KMS-11 (cell line): ENCODE measurements around the gene NKAIN2.

Experiments used
- H2AFZ ChIP-seq: fragments of 200-600 bp; sonication (generic); 2 replicates; pipeline ENCODE4 v1.6.1; 2016; ENCODE audit warnings: antibody characterized with exemption, mixed run types, low read depth
- H3K27ac ChIP-seq: fragments of 200-600 bp; sonication (generic); 2 replicates; pipeline ENCODE4 v1.6.1; 2016; ENCODE audit warnings: mild to moderate bottlenecking, mixed run types
- H3K27me3 ChIP-seq: fragments of 200-600 bp; sonication (generic); 2 replicates; pipeline ENCODE4 v1.6.1; 2017; ENCODE audit warnings: mild to moderate bottlenecking, low read depth, mixed run types, moderate library complexity; ENCODE audit not compliant: insufficient read depth
- H3K36me3 ChIP-seq: fragments of 200-600 bp; sonication (generic); 2 replicates; pipeline ENCODE4 v1.6.1; 2017; ENCODE audit warnings: mild to moderate bottlenecking, mixed run types; ENCODE audit not compliant: insufficient read depth
- H3K4me1 ChIP-seq: fragments of 200-600 bp; sonication (generic); 2 replicates; pipeline ENCODE4 v1.6.1; 2016; ENCODE audit warnings: mild to moderate bottlenecking, low read depth, mixed run types; ENCODE audit not compliant: poor library complexity, severe bottlenecking
- H3K4me2 ChIP-seq: fragments of 200-600 bp; sonication (generic); 2 replicates; pipeline ENCODE4 v1.7.0; 2016; ENCODE audit warnings: mild to moderate bottlenecking, mixed run types
- H3K4me3 ChIP-seq: fragments of 200-600 bp; sonication (generic); IDR thresholded peaks from 2 replicates; pipeline ENCODE4 v1.6.1; 2017; ENCODE audit warnings: low read depth, low read length, mixed read lengths; ENCODE audit not compliant: insufficient read depth
- H3K79me2 ChIP-seq: fragments of 200-600 bp; sonication (generic); 2 replicates; pipeline ENCODE4 v1.6.1; 2016; ENCODE audit warnings: low read depth, mixed run types; ENCODE audit not compliant: insufficient read depth
- H3K9ac ChIP-seq: fragments of 200-600 bp; sonication (generic); 2 replicates; pipeline ENCODE4 v1.6.1; 2016; ENCODE audit warnings: mild to moderate bottlenecking, mixed run types
- H4K20me1 ChIP-seq: fragments of 200-600 bp; sonication (generic); 2 replicates; pipeline ENCODE4 v1.6.1; 2016; ENCODE audit warnings: mild to moderate bottlenecking, mixed run types; ENCODE audit not compliant: insufficient read depth
- CTCF ChIP-seq: fragments of 200-600 bp; sonication (generic); conservative IDR thresholded peaks from 2 replicates; pipeline ENCODE4 v1.6.1; 2017; ENCODE audit warnings: low read depth, mild to moderate bottlenecking, antibody characterized with exemption, low read length, moderate library complexity, mixed read lengths

NKAIN2 gene

GRCh38 chr6:123994891-123995635 lies 191.4 kb downstream of the NKAIN2 start:
- no peak overlapping the region for H3K27ac ChIP-seq

GRCh38 chr6:123997223-123997622 lies 193.6 kb downstream of the NKAIN2 start:
- H4K20me1 ChIP-seq, result no peaks in the 10 kb centered on the region
- H3K36me3 ChIP-seq, result no peaks in the 10 kb centered on the region
- no peak overlapping the region for H2AFZ ChIP-seq
- no peak for TF ChIP-seq CTCF
- H3K4me3 ChIP-seq, result no peak overlapping the region
- no peak overlapping the region for H3K27ac ChIP-seq
- H3K4me2 ChIP-seq, result no peak overlapping the region
- no peaks in the 10 kb centered on the region for H3K27me3 ChIP-seq
- H3K79me2 ChIP-seq, result no peaks in the 10 kb centered on the region
- H3K4me1 ChIP-seq, result no peaks in the 10 kb centered on the region
- H3K9ac ChIP-seq, result no peak overlapping the region

More at GRCh38 chr6:123994891-123995635, 191.4 kb downstream of the NKAIN2 start:
- no peak for TF ChIP-seq CTCF
- H4K20me1 ChIP-seq, result no peaks in the 10 kb centered on the region
- H3K9ac ChIP-seq, result no peak overlapping the region
- H3K36me3 ChIP-seq, result no peaks in the 10 kb centered on the region
- no peaks in the 10 kb centered on the region for H3K27me3 ChIP-seq
- H3K79me2 ChIP-seq, result no peaks in the 10 kb centered on the region
- no peaks in the 10 kb centered on the region for H3K4me1 ChIP-seq
- H3K4me3 ChIP-seq, result no peak overlapping the region
- no peak overlapping the region for H2AFZ ChIP-seq
- no peak overlapping the region for H3K4me2 ChIP-seq

GRCh38 chr6:124002377-124003081 lies 198.9 kb downstream of the NKAIN2 start:
- Histone ChIP-seq H3K4me3 (no peak overlapping the region), H3K9ac (no peak overlapping the region), H3K4me1 (no peaks in the 10 kb centered on the region), H3K36me3 (no peaks in the 10 kb centered on the region), H3K79me2 (no peaks in the 10 kb centered on the region), H3K27ac (no peak overlapping the region), H3K27me3 (no peaks in the 10 kb centered on the region), H3K4me2 (no peak overlapping the region), H4K20me1 (no peaks in the 10 kb centered on the region), H2AFZ (no peak overlapping the region)
- TF ChIP-seq CTCF, result no peak

GRCh38 chr6:124007266-124007665 lies 203.6 kb downstream of the NKAIN2 start:
- Histone ChIP-seq H3K4me2 (no peak overlapping the region), H3K4me1 (no peaks in the 10 kb centered on the region), H4K20me1 (no peaks in the 10 kb centered on the region), H3K27ac (no peak overlapping the region), H2AFZ (no peak overlapping the region), H3K27me3 (no peaks in the 10 kb centered on the region), H3K36me3 (no peaks in the 10 kb centered on the region), H3K4me3 (no peak overlapping the region), H3K79me2 (no peaks in the 10 kb centered on the region), H3K9ac (no peak overlapping the region)
- no peak for TF ChIP-seq CTCF
